Prostate gland (tissue), 2 donors: ENCODE results near the gene GALNS. TPM values are rescaled to one million over a fixed set of nuclear protein-coding genes. Genes with fewer than 3 reads are reported as not detected.

Source experiments
- DNase-seq: peaks from one replicate; pipeline ENCODE4 v3.0.0-alpha.2; 2019; ENCODE audit warnings: low spot score
- H3K27ac ChIP-seq, 2 donors: fragments of 200-600 bp; sonication (generic); 2 replicates each; pipeline ENCODE4 v1.5.1; 2017 to 2019
- H3K27me3 ChIP-seq: fragments of 200-600 bp; sonication (generic); replicated peaks from 2 replicates; pipeline ENCODE4 v1.5.1; 2019; ENCODE audit not compliant: insufficient read depth
- H3K36me3 ChIP-seq, 2 donors: fragments of 200-600 bp; sonication (generic); 1 replicate in 1 of 2; 2 replicates in 1 of 2; pipeline versions ENCODE4 v1.5.1 to v1.8.1; 2017 to 2019
- H3K4me1 ChIP-seq: fragments of 200-600 bp; sonication (generic); replicated peaks from 2 replicates; pipeline ENCODE4 v1.5.1; 2019
- H3K4me3 ChIP-seq, 2 donors: fragments of 200-600 bp; sonication (generic); 2 replicates each; pipeline ENCODE4 v1.5.1; 2017 to 2019
- H3K9me3 ChIP-seq: fragments of 200-600 bp; sonication (generic); 2 replicates; pipeline ENCODE4 v1.5.1; 2017
- POLR2A ChIP-seq: fragments of 450-650 bp; IDR thresholded peaks from one replicate; pipeline ENCODE4 v1.6.1; 2016; ENCODE audit warnings: antibody characterized with exemption, mild to moderate bottlenecking
- POLR2AphosphoS5 ChIP-seq: sonication (generic); formaldehyde crosslinking; IDR thresholded peaks from one replicate; pipeline ENCODE4 v1.6.1; 2017; ENCODE audit warnings: antibody characterized with exemption
- WGBS: methylation state at CpG from one replicate; pipeline ENCODE4 v1.1.5; 2018; 5-methylcytosine and 5-hydroxymethylcytosine counted together
- intact Hi-C: fragments of 100-400 bp; cut with DNase I; formaldehyde crosslinking; loops from one replicate; pipeline ENCODE4 v1.14.2; 2022
- total RNA-seq, 2 donors: library from RNA; depleted of rRNA; stranded (reverse); fragments of >200 nt; gene quantifications; one replicate each; pipeline ENCODE4 v1.1.0, GENCODE V29; 2016
- TF ChIP-seq, protein P1 (sequence below), 4 experiments: fragments of 200-600 bp in 2 of 4; fragments of 450-650 bp in 2 of 4; sonication (generic) in 2 of 4; IDR thresholded peaks; 1 replicate in 3 of 4; 2 replicates in 1 of 4; pipeline ENCODE4 v1.5.1; 2016 to 2019; ENCODE audit warnings: antibody characterized with exemption in 4 of 4, mild to moderate bottlenecking in 2 of 4, moderate library complexity in 2 of 4

The GALNS gene
- total RNA-seq, 2 donors from 2014 or later: 20.4 to 75.1 TPM

DNA sequence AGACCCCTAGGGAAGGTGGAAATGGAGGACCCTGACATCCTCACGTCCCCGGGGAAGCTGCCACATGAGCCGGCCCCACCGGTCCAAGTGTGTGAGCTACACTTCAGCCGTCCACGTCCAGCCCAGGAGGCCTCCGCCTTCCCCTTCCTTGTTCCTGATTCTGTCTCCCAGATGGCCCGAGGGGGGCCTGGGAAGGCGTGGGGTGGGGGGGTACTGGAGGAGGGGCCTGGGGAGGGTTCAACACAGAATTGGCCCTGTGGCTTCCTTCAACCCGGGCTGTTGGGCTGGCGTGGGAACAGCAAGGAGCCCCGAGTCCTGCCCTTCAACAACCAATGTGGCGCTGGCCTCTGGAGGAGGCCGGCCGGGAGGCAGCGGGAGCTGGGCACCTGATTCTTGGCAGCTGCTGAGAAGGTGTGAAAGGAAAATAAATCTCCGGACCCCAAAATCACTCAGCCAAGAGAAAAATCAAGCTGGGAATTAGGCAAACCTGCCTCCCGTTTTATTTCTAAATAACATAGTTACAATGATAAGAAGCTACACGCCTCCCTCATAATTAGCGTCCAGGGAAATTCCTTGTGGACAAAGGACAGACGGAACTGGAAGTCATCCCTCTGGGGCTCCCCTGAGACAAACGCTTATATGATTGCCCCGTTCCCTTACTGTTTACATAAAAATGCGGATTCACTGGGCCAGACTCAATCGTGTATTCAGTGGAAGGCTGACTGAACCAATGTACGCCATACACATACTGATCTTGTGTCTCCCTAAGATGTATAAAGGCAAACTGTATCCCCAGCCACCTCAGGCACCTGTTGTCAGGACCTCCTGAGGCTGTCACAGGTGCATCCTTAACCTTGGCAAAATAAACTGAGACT is 43.2 kb downstream of the GALNS start:
- Histone ChIP-seq H3K27ac (peak overlapping the region; percentile 83 to 84), H3K4me3 (no peak overlapping the region), H3K36me3 (no peaks in the 10 kb centered on the region), H3K4me1 (peaks cover 10% of the 10 kb centered on the region), H3K9me3 (no peaks in the 10 kb centered on the region), H3K27me3 (no peaks in the 10 kb centered on the region)
- intact Hi-C loops: loop anchor here (2.0 to 5.0 kb wide), 3 partner anchors 43 to 889 kb away; partner anchors contain the start of genes GALNS, SPATA2L, TRAPPC2L and ZNF778
- DNase-seq: no peak
- 61% methylated on average over 26 of the region's 26 CpGs for whole genome bisulfite sequencing
- TF ChIP-seq, protein P1, sequence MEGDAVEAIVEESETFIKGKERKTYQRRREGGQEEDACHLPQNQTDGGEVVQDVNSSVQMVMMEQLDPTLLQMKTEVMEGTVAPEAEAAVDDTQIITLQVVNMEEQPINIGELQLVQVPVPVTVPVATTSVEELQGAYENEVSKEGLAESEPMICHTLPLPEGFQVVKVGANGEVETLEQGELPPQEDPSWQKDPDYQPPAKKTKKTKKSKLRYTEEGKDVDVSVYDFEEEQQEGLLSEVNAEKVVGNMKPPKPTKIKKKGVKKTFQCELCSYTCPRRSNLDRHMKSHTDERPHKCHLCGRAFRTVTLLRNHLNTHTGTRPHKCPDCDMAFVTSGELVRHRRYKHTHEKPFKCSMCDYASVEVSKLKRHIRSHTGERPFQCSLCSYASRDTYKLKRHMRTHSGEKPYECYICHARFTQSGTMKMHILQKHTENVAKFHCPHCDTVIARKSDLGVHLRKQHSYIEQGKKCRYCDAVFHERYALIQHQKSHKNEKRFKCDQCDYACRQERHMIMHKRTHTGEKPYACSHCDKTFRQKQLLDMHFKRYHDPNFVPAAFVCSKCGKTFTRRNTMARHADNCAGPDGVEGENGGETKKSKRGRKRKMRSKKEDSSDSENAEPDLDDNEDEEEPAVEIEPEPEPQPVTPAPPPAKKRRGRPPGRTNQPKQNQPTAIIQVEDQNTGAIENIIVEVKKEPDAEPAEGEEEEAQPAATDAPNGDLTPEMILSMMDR (IDR thresholded peaks at IDR 0.05): no peak
- TF ChIP-seq POLR2A (no peak), POLR2AphosphoS5 (no peak)

DNA sequence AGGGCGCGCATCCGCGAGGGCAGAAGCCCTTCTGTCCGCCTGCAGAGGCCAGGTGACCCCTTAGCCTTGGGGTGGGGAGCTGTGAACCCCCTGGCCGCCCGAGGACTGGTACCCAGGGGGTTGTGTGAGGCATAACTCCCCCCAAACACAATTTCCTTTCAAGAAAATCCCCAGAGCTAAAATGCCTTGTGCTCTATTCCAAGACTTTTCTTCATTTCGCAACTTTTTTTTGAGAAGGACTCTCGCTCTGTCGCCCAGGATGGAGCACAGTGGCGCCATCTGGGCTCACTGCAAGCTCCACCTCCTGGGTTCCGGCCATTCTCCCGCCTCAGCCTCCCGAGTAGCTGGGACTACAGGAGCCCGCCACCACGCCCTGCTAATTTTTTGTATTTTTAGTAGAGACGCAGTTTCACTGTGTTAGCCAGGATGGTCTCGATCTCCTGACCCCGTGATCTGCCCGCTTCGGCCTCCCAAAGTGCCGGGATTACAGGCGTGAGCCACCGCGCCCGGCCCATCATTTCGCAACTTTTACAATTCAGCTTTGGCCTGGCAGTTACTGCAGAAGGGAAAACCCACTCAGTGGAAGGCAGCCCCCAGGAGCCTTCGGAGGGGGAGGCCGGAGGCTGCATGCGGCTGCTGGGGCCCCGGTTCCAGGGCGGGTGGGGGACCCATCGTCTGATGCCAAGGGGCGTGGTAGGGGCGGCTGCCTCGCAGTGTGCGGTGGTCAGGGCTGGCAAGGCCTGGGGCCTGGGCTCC is 44.1 kb downstream of the GALNS start:
- Histone ChIP-seq H3K9me3 (no peaks in the 10 kb centered on the region), H3K4me1 (peaks cover 10% of the 10 kb centered on the region), H3K27ac (peak overlapping the region; percentile 83 to 84), H3K36me3 (no peaks in the 10 kb centered on the region), H3K27me3 (no peaks in the 10 kb centered on the region), H3K4me3 (peak overlapping the region; percentile 60 to 62)
- WGBS: 48% methylated on average over 37 of the region's 37 CpGs
- intact Hi-C loops: loop anchor here (2.0 to 5.0 kb wide), 3 partner anchors 44 to 890 kb away; partner anchors contain the start of genes GALNS, SPATA2L, TRAPPC2L and ZNF778
- DNase-seq: no peak
- TF ChIP-seq POLR2AphosphoS5 (no peak), POLR2A (no peak)
- TF ChIP-seq, protein P1 (IDR thresholded peaks at IDR 0.05): no peak

DNA sequence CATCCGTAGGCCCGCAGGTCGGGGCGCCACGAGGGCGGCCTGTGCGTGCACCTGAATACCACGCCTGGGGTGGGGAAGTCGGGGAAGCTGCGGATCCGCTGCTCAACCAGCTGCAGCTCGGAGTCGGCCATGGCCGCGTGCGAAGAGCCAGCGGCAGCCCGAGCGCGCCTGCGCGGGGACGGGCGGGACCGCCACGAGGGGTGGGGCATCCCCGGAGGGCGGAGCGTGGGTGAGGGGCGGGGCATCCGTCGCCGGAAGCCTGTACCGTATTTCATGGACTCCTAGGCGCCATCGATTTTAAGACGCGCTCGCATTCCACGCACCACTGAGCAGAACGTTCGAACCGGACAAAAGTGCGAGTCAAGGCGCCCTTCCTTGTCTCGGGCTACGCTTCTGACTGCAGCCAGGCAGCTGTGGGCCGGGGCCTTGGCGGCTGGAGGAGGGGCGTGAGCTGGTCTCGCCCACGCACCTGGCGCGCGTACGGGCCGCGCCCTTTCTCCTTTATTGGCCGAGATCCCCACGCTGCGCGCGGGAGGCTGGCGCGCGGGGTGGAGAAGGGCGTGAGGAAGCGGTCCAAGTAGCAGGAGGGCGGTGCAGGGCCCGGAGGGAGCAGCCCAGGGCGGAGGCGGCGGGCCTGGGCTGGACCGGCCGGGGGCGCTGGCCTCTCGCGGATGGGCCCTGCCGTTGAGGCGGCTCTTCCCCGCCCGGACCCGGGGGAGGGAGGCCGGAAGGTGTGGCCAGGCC is 44.8 kb downstream of the GALNS start, which contains the start of gene APRT:
Gene APRT, minus strand, starts transcription at position 160 of the 744 bp plus-strand sequence. Its CDS starts 29 bp downstream, at position 131.
- H3K27ac ChIP-seq: peak within 1 kb of the TSS; percentile 83 to 84
- peak within 1 kb of the TSS; percentile 60 to 62 for H3K4me3 ChIP-seq
- no peaks in the 10 kb centered on the region for H3K9me3 ChIP-seq
- WGBS: under 1% methylated on average over 21 of the region's 84 CpGs
- intact Hi-C loops: loop anchor here (2.0 to 5.0 kb wide), 3 partner anchors 45 to 890 kb away; partner anchors contain the start of genes GALNS, SPATA2L, TRAPPC2L and ZNF778
- peak; percentile 70 for TF ChIP-seq POLR2AphosphoS5
- TF ChIP-seq, protein P1 (IDR thresholded peaks at IDR 0.05): peak in 3 of 4 experiments; percentile 23 to 62 (median 54)
- TF ChIP-seq POLR2A: peak; percentile 63
- no peaks in the 10 kb centered on the region for H3K27me3 ChIP-seq
- H3K4me1 ChIP-seq: peaks cover 10% of the 10 kb centered on the region
- no peaks in the 10 kb centered on the region for H3K36me3 ChIP-seq
- DNase-seq: peak; percentile 90

DNA sequence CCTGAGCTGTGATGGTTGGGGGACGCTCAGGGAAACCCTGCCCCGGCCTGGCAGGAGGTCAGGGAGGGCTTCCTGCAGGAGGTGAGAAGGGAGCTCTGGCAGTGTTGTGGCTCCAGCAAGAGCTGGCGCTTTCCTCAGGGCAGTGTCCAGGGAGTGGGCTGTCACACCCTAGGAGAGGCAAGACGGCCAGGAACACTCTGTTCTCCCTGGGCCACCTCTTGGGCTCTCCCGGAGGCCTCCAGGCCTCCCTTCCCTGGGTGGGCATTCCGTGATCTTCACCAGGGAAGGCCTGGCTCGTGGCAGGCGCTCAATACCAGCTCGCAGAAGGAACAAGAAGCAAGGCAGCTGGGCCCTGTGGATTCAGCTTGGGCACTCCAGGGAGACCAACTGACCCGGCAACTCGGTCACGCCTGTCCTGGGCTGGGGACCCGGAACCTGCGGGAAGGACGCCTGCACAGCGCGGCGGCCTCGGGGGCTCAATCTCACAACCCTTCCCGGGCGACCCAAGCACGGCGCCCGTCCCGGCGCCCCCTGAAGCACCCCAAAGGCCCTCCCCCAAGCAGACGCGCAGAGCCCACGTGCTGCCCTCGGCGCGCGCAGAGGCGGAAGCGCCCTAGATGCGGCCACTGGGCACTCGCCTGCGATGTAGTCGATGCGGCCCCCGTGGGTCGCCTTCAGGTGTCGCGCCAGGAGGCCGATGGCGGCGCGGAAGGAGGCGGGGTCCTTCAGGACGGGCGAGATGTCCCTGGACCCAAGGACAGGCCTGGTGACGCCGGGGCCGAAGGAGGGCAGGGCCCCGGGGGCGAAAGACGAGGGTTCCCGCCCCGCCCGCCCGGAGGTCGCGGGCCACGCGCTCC is 45.6 kb downstream of the GALNS start:
- Histone ChIP-seq H3K4me1 (peaks cover 10% of the 10 kb centered on the region), H3K27me3 (no peaks in the 10 kb centered on the region), H3K9me3 (no peaks in the 10 kb centered on the region), H3K36me3 (no peaks in the 10 kb centered on the region), H3K27ac (peak overlapping the region; percentile 83 to 84), H3K4me3 (peak overlapping the region; percentile 60 to 62)
- DNase-seq: peak; percentile 64
- TF ChIP-seq POLR2AphosphoS5: peak; percentile 23
- TF ChIP-seq, protein P1 (IDR thresholded peaks at IDR 0.05): peak in 1 of 4 experiments; percentile 6
- peak; percentile 45 for TF ChIP-seq POLR2A
- intact Hi-C loops: loop anchor here (5.0 kb wide), 2 partner anchors 406 to 891 kb away; partner anchors contain the start of genes SPATA2L and ZNF778
- WGBS: 3% methylated on average over 55 of the region's 65 CpGs
